HUES64 (cell line): ENCODE measurements around the gene DCUN1D2.

Source experiments
- H3K27ac ChIP-seq: 2 replicates; pipeline ENCODE4 v1.7.0; 2013; ENCODE audit warnings: low read depth, low read length, inconsistent platforms
- H3K27me3 ChIP-seq: 2 replicates; pipeline ENCODE4 v1.6.1; 2013; ENCODE audit warnings: mild to moderate bottlenecking, low read length; ENCODE audit not compliant: insufficient read depth
- H3K36me3 ChIP-seq: 2 replicates; pipeline ENCODE4 v1.6.1; 2013; ENCODE audit warnings: mild to moderate bottlenecking, low read length; ENCODE audit not compliant: insufficient read depth
- H3K4me1 ChIP-seq: 2 replicates; pipeline ENCODE4 v1.6.1; 2013; ENCODE audit warnings: mild to moderate bottlenecking, low read length, moderate library complexity; ENCODE audit not compliant: insufficient read depth
- H3K4me3 ChIP-seq: 2 replicates; pipeline ENCODE4 v1.5.1; 2013; ENCODE audit warnings: mild to moderate bottlenecking, low read length, moderate library complexity
- H3K9ac ChIP-seq: 2 replicates; pipeline ENCODE4 v1.6.1; 2013; ENCODE audit warnings: mild to moderate bottlenecking, low read depth, low read length
- H3K9me3 ChIP-seq: 2 replicates; pipeline ENCODE4 v1.6.1; 2013; ENCODE audit warnings: low read depth, low read length; ENCODE audit not compliant: insufficient read depth
- WGBS: fragments of 150-250, 120-280 bp; methylation state at CpG from one replicate; pipeline ENCODE4 v1.1.7; 2013; ENCODE audit warnings: missing lambda C conversion rate; 5-methylcytosine and 5-hydroxymethylcytosine counted together

Gene DCUN1D2

DNA sequence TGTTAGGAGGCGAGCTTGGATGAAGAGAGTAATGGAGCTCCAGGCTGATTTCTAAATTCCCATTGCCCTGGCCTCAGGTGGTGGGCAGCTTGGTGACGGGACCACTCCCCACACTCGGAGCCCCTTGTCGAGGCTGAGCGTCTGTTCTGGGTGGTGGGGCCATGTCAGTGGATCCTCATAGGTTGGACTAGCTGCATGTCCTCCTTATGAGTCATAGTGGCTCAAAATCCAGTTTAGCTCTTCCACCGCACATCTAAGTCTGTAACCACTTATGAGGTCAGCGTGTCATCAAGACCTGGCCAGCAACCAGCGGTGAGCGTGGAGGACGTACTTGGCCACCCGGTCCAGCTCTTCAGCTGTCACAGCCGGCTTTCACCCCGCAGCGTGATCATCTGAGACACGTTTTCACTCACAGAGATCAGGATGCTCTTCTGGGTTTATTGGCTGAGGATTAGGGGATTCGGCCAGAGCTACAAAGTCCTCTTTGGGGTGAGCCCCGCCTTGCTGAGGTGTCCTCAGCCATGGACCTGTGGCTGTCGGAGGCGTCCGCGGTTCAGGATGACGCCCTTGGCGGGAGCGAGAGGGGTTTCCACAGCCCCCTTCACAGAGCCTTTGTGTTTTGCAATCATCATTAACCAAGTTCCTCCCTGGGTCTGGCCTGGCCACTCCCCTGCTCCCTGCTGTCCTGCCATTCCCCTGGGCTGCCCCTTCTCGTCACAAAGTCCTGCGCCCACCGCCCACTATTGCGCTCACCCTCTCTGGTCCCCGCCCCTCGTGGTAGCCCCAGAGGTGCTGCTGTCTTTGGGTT is 79.1 kb downstream of the DCUN1D2 start:
- Histone ChIP-seq H3K4me1 (no peaks in the 10 kb centered on the region), H3K36me3 (no peaks in the 10 kb centered on the region), H3K9me3 (no peaks in the 10 kb centered on the region), H3K4me3 (no peak overlapping the region), H3K9ac (no peak overlapping the region), H3K27ac (no peak overlapping the region), H3K27me3 (no peaks in the 10 kb centered on the region)
- 94% methylated on average over 30 of the region's 30 CpGs for WGBS

GRCh38 chr13:113410472-113411201 is 79.9 kb downstream of the DCUN1D2 start:
- Histone ChIP-seq H3K27me3 (no peaks in the 10 kb centered on the region), H3K36me3 (no peaks in the 10 kb centered on the region), H3K4me3 (no peak overlapping the region), H3K4me1 (no peaks in the 10 kb centered on the region), H3K27ac (no peak overlapping the region), H3K9me3 (no peaks in the 10 kb centered on the region), H3K9ac (no peak overlapping the region)
- WGBS = 86% methylated on average over 34 of the region's 34 CpGs

DNA sequence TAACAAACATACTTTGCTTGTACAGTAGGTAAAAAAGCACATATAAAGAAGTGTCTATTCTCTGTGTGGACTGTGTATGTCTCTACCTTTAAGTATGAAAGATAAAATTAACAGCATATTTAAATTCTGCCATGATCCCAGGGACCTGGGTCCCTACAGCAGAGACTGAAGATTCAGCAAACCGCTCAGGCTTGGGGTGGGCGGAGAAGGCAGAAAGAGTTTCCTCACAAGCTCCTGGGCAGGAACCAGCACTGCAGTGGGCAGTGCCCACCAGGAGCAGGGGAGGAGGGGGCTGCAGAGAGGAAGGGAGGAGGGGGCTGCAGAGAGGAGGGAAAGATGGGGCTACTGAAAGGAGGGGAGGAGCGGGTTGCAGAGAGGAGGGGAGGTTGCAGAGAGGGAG is 81.9 kb downstream of the DCUN1D2 start:
- Histone ChIP-seq H3K27me3 (no peaks in the 10 kb centered on the region), H3K27ac (no peak overlapping the region), H3K4me3 (no peak overlapping the region), H3K9ac (no peak overlapping the region), H3K4me1 (no peaks in the 10 kb centered on the region), H3K9me3 (no peaks in the 10 kb centered on the region), H3K36me3 (no peaks in the 10 kb centered on the region)
- WGBS = 87% methylated on average over 3 of the region's 3 CpGs

DNA sequence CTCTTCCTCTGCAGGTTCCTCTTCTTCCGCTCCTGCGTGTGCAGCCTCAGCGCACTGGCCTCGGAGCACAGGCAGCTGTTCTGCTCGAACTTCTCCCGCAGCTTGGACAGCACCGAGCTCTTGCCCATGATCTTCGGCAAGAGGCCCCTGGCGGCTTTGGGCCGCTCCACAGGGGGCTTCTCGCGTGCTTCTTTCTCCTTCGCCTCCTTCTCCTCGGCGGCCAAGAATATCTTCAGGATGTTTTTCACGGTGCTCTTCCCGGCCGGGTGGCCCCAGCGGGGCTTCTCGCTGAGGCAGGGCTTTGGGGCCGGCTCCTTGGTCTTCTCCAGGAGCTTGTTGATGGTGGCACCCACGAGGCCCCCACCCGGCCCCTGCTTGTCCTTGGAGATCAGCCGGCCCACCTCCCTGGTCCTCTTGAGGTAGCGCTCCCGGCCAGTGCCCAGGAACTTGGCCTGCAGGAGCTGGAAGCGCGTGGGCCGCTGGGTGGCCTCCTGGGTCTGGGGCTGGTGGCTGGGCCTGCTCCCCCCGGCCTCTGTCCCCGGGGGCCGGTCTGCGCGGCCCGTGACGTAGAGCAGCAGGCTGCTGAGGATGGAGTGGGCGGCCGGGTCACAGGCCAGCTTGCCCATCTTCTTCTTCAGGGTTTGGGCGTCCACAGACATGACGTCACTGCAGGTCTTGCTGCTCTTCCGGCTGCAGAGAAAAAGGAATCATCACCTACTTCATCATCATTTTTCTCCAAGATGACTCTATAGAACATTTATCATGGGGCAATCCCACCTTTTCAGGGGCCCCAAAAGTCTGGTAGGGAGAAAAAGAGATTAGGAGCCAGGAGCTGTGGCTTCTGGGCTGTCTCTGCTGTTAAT is 82.7 kb downstream of the DCUN1D2 start:
- no peaks in the 10 kb centered on the region for H3K9me3 ChIP-seq
- H3K27ac ChIP-seq = no peak overlapping the region
- no peaks in the 10 kb centered on the region for H3K36me3 ChIP-seq
- 93% methylated on average over 41 of the region's 41 CpGs for WGBS
- no peaks in the 10 kb centered on the region for H3K27me3 ChIP-seq
- H3K4me3 ChIP-seq = no peak overlapping the region
- H3K9ac ChIP-seq = no peak overlapping the region
- H3K4me1 ChIP-seq = no peaks in the 10 kb centered on the region

GRCh38 chr13:113407103-113407530 is 83.4 kb downstream of the DCUN1D2 start:
- Histone ChIP-seq H3K27ac (no peak overlapping the region), H3K36me3 (no peaks in the 10 kb centered on the region), H3K27me3 (no peaks in the 10 kb centered on the region), H3K4me3 (no peak overlapping the region), H3K9ac (no peak overlapping the region), H3K4me1 (no peaks in the 10 kb centered on the region), H3K9me3 (no peaks in the 10 kb centered on the region)
- 95% methylated on average over 21 of the region's 21 CpGs for WGBS

GRCh38 chr13:113406321-113407102 is 84.0 kb downstream of the DCUN1D2 start:
- no peaks in the 10 kb centered on the region for H3K9me3 ChIP-seq
- no peak overlapping the region for H3K27ac ChIP-seq
- no peaks in the 10 kb centered on the region for H3K4me1 ChIP-seq
- H3K4me3 ChIP-seq = no peak overlapping the region
- no peaks in the 10 kb centered on the region for H3K27me3 ChIP-seq
- WGBS = 93% methylated on average over 28 of the region's 28 CpGs
- no peak overlapping the region for H3K9ac ChIP-seq
- H3K36me3 ChIP-seq = no peaks in the 10 kb centered on the region
